Chondrocyte (in vitro differentiated cells): ENCODE data around the gene CPTP. TPM values are rescaled to one million over a fixed set of nuclear protein-coding genes. Genes with fewer than 3 reads are reported as not detected.
A peak's percentile ranks its signal among the peaks of the same experiment; 100 is the strongest.

Experiments used
- DNase-seq: peaks from one replicate; pipeline ENCODE4 v3.0.0; 2021; ENCODE audit warnings: mixed read lengths, low spot score
- H3K27ac Mint-ChIP-seq: one replicate; pipeline ENCODE4 v1.8.0; 2021; ENCODE audit warnings: mild to moderate bottlenecking, moderate library complexity, mixed read lengths; ENCODE audit not compliant: unreplicated experiment
- H3K27me3 Mint-ChIP-seq: 2 replicates; pipeline ENCODE4 v1.8.0; 2021; ENCODE audit warnings: low read depth, mixed read lengths
- H3K36me3 Mint-ChIP-seq: 2 replicates; pipeline ENCODE4 v1.8.0; 2021; ENCODE audit warnings: low read depth, mixed read lengths
- H3K4me1 Mint-ChIP-seq: 2 replicates; pipeline ENCODE4 v1.8.0; 2021; ENCODE audit warnings: low read depth, mild to moderate bottlenecking, mixed read lengths
- H3K4me3 Mint-ChIP-seq: one replicate; pipeline ENCODE4 v1.8.0; 2021; ENCODE audit warnings: mild to moderate bottlenecking, moderate library complexity, mixed read lengths; ENCODE audit not compliant: unreplicated experiment
- H3K9me3 Mint-ChIP-seq: 2 replicates; pipeline ENCODE4 v1.8.0; 2021; ENCODE audit warnings: low read depth, mixed read lengths
- CTCF ChIP-seq: fragments of 200-600 bp; sonication (generic); IDR thresholded peaks from 2 replicates; pipeline ENCODE4 v1.5.0; 2021; ENCODE audit warnings: antibody characterized with exemption, mild to moderate bottlenecking, moderate library complexity
- total RNA-seq: library from RNA; stranded (reverse); gene quantifications from 3 replicates; pipeline ENCODE4 v1.2.1, GENCODE V29; 2021

Gene CPTP
- total RNA-seq, 1 donor from 2014 or later, result 23.1 TPM

DNA sequence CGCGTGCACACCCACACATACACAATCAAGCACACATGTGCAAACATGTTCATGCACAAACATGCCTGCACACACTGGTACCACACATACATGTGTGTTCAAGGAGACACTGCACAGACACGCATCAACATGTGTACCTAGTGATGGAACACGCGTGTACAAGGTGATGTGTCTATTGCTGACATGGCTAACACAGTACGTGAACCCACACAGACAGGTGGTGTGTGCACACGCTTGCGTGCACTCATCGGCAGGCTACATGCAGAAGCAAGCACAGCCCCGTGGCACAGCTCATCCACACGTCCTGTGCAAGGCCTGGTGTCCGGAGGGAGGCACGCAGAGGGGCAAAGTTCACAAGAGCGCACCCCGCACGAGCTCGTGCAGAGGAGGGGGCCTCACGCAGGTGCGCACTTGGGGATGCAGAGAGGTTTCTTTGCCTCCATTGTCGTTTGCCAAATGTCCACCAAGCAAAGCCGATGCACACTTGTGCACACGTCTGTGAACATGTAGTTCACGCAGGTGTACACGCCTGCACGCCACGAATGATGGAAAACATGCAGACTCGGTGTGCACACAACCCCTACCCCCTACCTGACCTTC lies 17.8 kb upstream of the CPTP start:
- DNase-seq, result no peak
- no peaks in the 10 kb centered on the region for H3K36me3 Mint-ChIP-seq
- no peaks in the 10 kb centered on the region for H3K9me3 Mint-ChIP-seq
- H3K27me3 Mint-ChIP-seq, result no peaks in the 10 kb centered on the region
- peaks cover 30% of the 10 kb centered on the region for H3K4me1 Mint-ChIP-seq
- peak overlapping the region; percentile 82 for H3K4me3 Mint-ChIP-seq
- H3K27ac Mint-ChIP-seq, result peak overlapping the region; percentile 66
- no peak for TF ChIP-seq CTCF

DNA sequence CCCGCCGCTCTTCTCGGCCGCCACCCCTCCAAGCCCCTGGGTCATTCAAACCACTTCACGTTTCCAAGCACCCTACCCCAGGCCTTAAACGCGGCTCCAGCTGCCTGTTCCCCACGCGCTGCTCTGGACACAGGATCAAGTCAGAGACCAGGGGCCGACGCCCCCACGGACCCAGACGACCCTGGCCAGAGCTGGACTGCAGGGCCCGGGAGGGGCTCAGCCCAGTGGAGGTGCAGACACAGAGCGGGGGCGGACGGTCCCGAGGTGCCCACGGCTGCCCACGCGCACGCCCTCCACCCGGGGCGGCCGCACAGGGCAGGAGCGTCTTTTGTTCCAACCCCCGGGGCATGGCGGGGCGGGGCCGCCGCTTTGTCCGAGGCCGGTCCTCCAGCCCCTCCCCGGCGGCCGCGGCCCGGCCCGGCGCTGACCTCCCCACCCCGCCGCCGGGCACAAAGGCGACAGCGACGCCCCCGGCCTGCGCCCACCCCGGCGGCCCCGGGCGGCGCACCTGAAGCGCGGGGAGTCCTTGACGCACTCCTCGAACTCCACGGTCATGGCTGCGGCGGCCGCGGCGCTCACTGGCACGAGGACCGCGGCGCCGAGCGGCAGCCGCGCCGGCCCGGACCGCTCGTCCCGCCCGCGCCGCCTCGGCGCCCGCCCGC lies 17.2 kb upstream of the CPTP start:
- no peak for TF ChIP-seq CTCF
- Mint-ChIP-seq H3K27me3 (no peaks in the 10 kb centered on the region), H3K4me1 (peaks cover 30% of the 10 kb centered on the region), H3K27ac (peak overlapping the region; percentile 66), H3K4me3 (peak overlapping the region; percentile 82), H3K9me3 (no peaks in the 10 kb centered on the region), H3K36me3 (no peaks in the 10 kb centered on the region)
- no peak for DNase-seq

- H3K9me3 Mint-ChIP-seq, result no peaks in the 10 kb centered on the region
- peaks cover 30% of the 10 kb centered on the region for H3K4me1 Mint-ChIP-seq
These were observed 16.5 kb upstream of the CPTP start, which contains the start of the genes ACAP3 and PUSL1 for GRCh38 chr1:1307923-1308755. Gene ACAP3 (minus strand): TSS chr1:1307930. CDS start chr1:1307815, 115 bp downstream. Gene PUSL1 (plus strand): TSS chr1:1308597. CDS start chr1:1308644, 47 bp downstream.

DNA sequence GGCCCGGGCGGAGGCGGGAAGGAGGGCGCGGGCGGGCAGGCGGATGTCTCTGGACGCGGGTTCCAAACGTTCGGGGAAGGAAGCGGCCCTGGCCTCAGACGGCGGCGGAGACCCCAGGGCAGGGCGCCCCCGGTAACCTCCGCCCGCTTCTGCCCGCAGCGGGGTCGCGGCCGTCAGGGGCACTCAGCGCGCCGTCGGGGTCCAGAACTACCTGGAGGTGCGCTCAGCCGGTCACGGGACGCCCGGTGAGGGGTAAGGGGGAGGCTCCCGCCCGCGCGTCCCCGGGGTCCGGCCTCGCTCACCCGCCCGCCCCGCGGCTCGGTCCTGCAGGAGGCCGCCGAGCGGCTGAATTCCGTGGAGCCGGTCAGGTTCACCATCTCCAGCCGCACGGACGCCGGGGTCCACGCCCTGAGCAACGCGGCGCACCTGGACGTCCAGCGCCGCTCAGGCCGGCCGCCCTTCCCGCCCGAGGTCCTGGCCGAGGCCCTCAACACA lies 15.8 kb upstream of the CPTP start:
- H3K36me3 Mint-ChIP-seq, result peaks cover 6% of the 10 kb centered on the region
- no peaks in the 10 kb centered on the region for H3K9me3 Mint-ChIP-seq
- H3K4me3 Mint-ChIP-seq, result peak overlapping the region; percentile 75
- peaks cover 30% of the 10 kb centered on the region for H3K4me1 Mint-ChIP-seq
- peak overlapping the region; percentile 71 for H3K27ac Mint-ChIP-seq
- no peaks in the 10 kb centered on the region for H3K27me3 Mint-ChIP-seq
- TF ChIP-seq CTCF, result no peak
- no peak for DNase-seq

More at GRCh38 chr1:1307923-1308755, 16.5 kb upstream of the CPTP start, which contains the start of the genes ACAP3 and PUSL1:
- DNase-seq, result no peak
- no peaks in the 10 kb centered on the region for H3K27me3 Mint-ChIP-seq
- H3K4me3 Mint-ChIP-seq, result peak within 1 kb of the TSS; percentile 82
- peak within 1 kb of the TSS; percentile 83 for H3K27ac Mint-ChIP-seq
- TF ChIP-seq CTCF, result peak; percentile 36
- H3K36me3 Mint-ChIP-seq, result peaks cover 1% of the 10 kb centered on the region
